ENCODE results near the gene FOXE3. TPM values are rescaled to one million over a fixed set of nuclear protein-coding genes. Genes with fewer than 3 reads are reported as not detected.
A peak's percentile ranks its signal among the peaks of the same experiment; 100 is the strongest.

FOXE3 gene
- total RNA-seq, 1 experiment from 2014 or later = not detected

- no peaks in the 10 kb centered on the region for H3K27me3 ChIP-seq (replicated peaks; ENCODE audit: control insufficient read depth, insufficient read depth, low read length)
- no peaks in the 10 kb centered on the region for H3K9me3 ChIP-seq
- Mint-ChIP-seq H3K36me3 (ENCODE audit: insufficient read depth, unreplicated experiment) (peaks cover 36% of the 10 kb centered on the region), H3K4me1 (ENCODE audit: low read depth, unreplicated experiment) (peaks cover 17% of the 10 kb centered on the region), H3K27ac (ENCODE audit: unreplicated experiment) (no peak overlapping the region), H3K9me3 (ENCODE audit: unreplicated experiment) (no peaks in the 10 kb centered on the region), H3K27me3 (ENCODE audit: insufficient read depth, unreplicated experiment) (no peaks in the 10 kb centered on the region), H3K4me3 (ENCODE audit: unreplicated experiment) (no peak overlapping the region)
- no peaks in the 10 kb centered on the region for H3K36me3 ChIP-seq (ENCODE audit: control insufficient read depth, insufficient read depth, low read length)
- TF ChIP-seq, protein P1, sequence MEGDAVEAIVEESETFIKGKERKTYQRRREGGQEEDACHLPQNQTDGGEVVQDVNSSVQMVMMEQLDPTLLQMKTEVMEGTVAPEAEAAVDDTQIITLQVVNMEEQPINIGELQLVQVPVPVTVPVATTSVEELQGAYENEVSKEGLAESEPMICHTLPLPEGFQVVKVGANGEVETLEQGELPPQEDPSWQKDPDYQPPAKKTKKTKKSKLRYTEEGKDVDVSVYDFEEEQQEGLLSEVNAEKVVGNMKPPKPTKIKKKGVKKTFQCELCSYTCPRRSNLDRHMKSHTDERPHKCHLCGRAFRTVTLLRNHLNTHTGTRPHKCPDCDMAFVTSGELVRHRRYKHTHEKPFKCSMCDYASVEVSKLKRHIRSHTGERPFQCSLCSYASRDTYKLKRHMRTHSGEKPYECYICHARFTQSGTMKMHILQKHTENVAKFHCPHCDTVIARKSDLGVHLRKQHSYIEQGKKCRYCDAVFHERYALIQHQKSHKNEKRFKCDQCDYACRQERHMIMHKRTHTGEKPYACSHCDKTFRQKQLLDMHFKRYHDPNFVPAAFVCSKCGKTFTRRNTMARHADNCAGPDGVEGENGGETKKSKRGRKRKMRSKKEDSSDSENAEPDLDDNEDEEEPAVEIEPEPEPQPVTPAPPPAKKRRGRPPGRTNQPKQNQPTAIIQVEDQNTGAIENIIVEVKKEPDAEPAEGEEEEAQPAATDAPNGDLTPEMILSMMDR (IDR thresholded peaks at IDR 0.05; ENCODE audit: insufficient read depth in 1 of 2, low read depth in 1 of 2, low read length in 1 of 2, severe bottlenecking in 1 of 2, unreplicated experiment in 1 of 2) = no peak
- intact Hi-C loops (cut with micrococcal nuclease; ENCODE audit: unreplicated experiment) = no loop called here
- no TSS peak for BruUV-seq (replicated peaks)
- ChIA-PET CTCF (no interaction called here), POLR2A (no interaction called here)
- H3K4me3 ChIP-seq (ENCODE audit: low read depth, low read length) = no peak overlapping the region
- no peak for DNase-seq
- peaks cover 56% of the 10 kb centered on the region for H3K4me1 ChIP-seq
Observed at GRCh38 chr1:47382399-47382983, 33.6 kb upstream of the FOXE3 start.

- Mint-ChIP-seq H3K27me3 (ENCODE audit: insufficient read depth, unreplicated experiment) (no peaks in the 10 kb centered on the region), H3K4me1 (ENCODE audit: low read depth, unreplicated experiment) (peaks cover 28% of the 10 kb centered on the region), H3K9me3 (ENCODE audit: unreplicated experiment) (no peaks in the 10 kb centered on the region), H3K36me3 (ENCODE audit: insufficient read depth, unreplicated experiment) (peaks cover 41% of the 10 kb centered on the region), H3K27ac (ENCODE audit: unreplicated experiment) (peak overlapping the region; percentile 69), H3K4me3 (ENCODE audit: unreplicated experiment) (no peak overlapping the region)
- ChIA-PET POLR2A (no interaction called here), CTCF (no interaction called here)
- H3K36me3 ChIP-seq (ENCODE audit: control insufficient read depth, insufficient read depth, low read length) = no peaks in the 10 kb centered on the region
- H3K4me3 ChIP-seq (ENCODE audit: low read depth, low read length) = no peak overlapping the region
- H3K27me3 ChIP-seq (replicated peaks; ENCODE audit: control insufficient read depth, insufficient read depth, low read length) = no peaks in the 10 kb centered on the region
- BruUV-seq (replicated peaks) = no TSS peak
- peaks cover 56% of the 10 kb centered on the region for H3K4me1 ChIP-seq
- TF ChIP-seq, protein P1 (IDR thresholded peaks at IDR 0.05; ENCODE audit: insufficient read depth in 1 of 2, low read depth in 1 of 2, low read length in 1 of 2, severe bottlenecking in 1 of 2, unreplicated experiment in 1 of 2) = no peak
- intact Hi-C loops (cut with micrococcal nuclease; ENCODE audit: unreplicated experiment) = no loop called here
- no peak for DNase-seq
- no peaks in the 10 kb centered on the region for H3K9me3 ChIP-seq
Observed at GRCh38 chr1:47384083-47384482, 32.0 kb upstream of the FOXE3 start.

DNA sequence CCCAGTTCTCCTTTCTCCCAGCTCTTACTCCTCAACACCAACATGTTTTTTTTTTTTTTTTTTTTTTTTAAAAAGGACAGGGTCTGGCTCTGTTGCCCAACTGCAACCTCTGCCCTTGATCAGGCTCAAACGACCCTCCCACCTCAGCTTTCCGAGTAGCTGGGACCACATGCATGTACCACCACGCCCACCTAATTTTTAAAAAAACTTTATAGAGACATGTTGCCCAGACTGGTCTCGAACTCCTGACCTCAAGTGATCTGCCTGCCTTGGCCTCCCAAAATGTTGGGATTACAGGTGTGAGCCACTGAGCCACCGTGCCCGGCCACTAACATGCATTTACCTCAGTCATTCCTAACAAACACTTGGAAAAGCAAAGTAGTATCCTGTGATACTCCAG is 31.1 kb upstream of the FOXE3 start:
- CTCF ChIA-PET = no interaction called here
- BruUV-seq (replicated peaks) = no TSS peak
- Histone ChIP-seq H3K36me3 (ENCODE audit: control insufficient read depth, insufficient read depth, low read length) (no peaks in the 10 kb centered on the region), H3K9me3 (0 out of 2 replicates have a peak, but pooled peaks cover 1% of the 10 kb centered on the region), H3K27me3 (replicated peaks; ENCODE audit: control insufficient read depth, insufficient read depth, low read length) (no peaks in the 10 kb centered on the region), H3K4me1 (peaks cover 57% of the 10 kb centered on the region), H3K4me3 (ENCODE audit: low read depth, low read length) (no peak overlapping the region)
- H3K4me3 Mint-ChIP-seq (ENCODE audit: unreplicated experiment) = no peak overlapping the region
- H3K27me3 Mint-ChIP-seq (ENCODE audit: insufficient read depth, unreplicated experiment) = no peaks in the 10 kb centered on the region
- no peak overlapping the region for H3K27ac Mint-ChIP-seq (ENCODE audit: unreplicated experiment)
- peaks cover 30% of the 10 kb centered on the region for H3K4me1 Mint-ChIP-seq (ENCODE audit: low read depth, unreplicated experiment)
- POLR2A ChIA-PET = no interaction called here
- no peak for DNase-seq
- peaks cover 37% of the 10 kb centered on the region for H3K36me3 Mint-ChIP-seq (ENCODE audit: insufficient read depth, unreplicated experiment)
- H3K9me3 Mint-ChIP-seq (ENCODE audit: unreplicated experiment) = no peaks in the 10 kb centered on the region
- TF ChIP-seq, protein P1 (IDR thresholded peaks at IDR 0.05; ENCODE audit: insufficient read depth in 1 of 2, low read depth in 1 of 2, low read length in 1 of 2, severe bottlenecking in 1 of 2, unreplicated experiment in 1 of 2) = no peak
- intact Hi-C loops (cut with micrococcal nuclease; ENCODE audit: unreplicated experiment) = loop anchor here (5.0 kb wide), 1 partner anchor 52 kb away; the partner anchor contains the start of gene FOXD2
